IPS-NIHi11 (cell line): Measurements from ENCODE around the gene UBA5.
"Not testable (repeated sequence)": the region's sequence is repeated elsewhere in the genome, so short reads cannot be mapped to it uniquely, and the experiment has no call there.

Source experiments
- DNase-seq: peaks from one replicate; pipeline ENCODE4 v3.0.0; 2012; ENCODE audit warnings: mixed read lengths, low spot score

Gene UBA5

GRCh38 chr3:132660052-132660810 lies at the start of gene UBA5:
Gene UBA5 (plus strand): TSS chr3:132660329. CDS start chr3:132660538, 209 bp downstream.
- DNase-seq, result peak; percentile 75

- DNase-seq, result not testable (repeated sequence)
Measured at GRCh38 chr3:132615301-132615700, 44.8 kb upstream of the UBA5 start.

DNA sequence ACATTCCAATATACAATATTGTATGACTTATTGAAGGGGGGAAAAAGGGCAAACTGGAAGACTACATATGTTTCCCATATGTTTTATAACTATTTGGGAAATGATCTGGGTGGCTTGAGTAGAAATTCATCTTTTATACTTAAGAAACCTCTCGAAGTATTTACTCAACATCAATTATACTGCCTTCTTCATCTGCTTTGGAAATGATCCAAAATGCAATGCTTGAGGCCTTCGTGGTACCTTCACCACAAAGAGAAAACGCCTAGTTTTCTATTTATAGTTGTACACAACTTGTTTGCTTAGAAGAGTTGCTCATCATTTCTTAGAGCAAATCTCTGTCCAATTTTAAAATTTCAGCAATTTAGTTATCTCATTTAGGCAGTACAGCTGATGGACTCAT lies 44.2 kb upstream of the UBA5 start:
- DNase-seq, result no peak

DNA sequence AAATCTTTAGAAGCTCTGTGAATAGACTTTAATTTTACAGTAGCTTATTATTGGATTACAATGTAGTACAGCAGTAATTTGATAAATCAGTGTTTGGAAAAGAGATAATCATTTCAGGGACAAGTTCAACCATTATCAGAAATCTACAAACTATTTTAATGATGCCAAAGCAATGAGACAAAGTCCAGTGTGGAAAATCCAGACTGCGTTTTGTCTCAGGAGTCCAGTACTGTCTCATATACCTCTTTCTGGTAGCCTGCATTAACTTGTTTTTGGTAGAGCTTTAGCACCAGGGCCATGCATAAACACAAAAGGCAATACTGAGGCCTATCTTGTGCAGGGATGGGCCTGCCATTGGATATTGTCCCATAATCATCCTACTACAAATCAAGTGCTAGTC lies 43.3 kb upstream of the UBA5 start:
- DNase-seq, result no peak

DNA sequence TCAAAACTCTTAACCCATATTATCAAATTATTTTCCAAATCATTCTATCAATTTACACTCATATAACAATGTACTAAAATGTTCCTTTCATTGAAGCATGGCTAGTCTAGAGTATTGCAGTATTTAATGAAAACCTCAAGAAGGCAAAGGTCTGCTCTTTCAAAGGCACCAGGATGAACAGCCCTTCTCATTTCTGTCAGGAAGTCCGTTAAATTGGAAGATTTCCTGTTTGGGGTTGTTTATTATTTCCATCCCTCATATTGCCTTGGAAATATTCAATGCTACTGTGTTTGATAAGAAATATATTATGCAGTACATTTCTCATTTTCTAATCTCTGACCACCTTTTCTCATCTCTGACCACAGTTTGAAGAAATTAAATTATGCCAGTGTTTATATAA lies 38.0 kb upstream of the UBA5 start:
- no peak for DNase-seq

- no peak for DNase-seq
Measured at GRCh38 chr3:132622761-132623160, 37.4 kb upstream of the UBA5 start.

DNA sequence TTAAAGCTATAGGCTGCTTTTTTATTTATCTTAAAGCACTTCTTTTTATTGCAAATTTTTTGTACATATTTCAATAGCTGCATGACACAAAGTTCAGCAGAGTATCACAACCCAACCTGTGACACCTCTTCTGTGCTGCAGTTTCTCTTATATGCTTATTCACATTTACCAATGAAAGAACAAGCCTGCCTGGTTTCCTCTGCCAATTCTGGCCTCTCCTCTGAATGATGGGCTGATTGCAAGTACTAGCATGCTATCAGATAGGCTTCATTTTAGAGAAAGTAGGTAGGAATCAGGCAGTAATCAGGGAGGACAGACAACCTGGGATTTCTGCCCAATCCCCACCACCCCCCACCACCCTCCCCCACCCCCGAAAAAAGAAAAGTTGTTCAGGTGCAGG lies 36.5 kb upstream of the UBA5 start:
- no peak for DNase-seq

- no peak for DNase-seq
Measured at GRCh38 chr3:132624790-132625189, 35.3 kb upstream of the UBA5 start.

- DNase-seq, result no peak
Measured at GRCh38 chr3:132625613-132626012, 34.5 kb upstream of the UBA5 start.

GRCh38 chr3:132626955-132627354 lies 33.2 kb upstream of the UBA5 start:
- DNase-seq, result no peak

- no peak for DNase-seq
Measured at GRCh38 chr3:132628157-132628556, 32.0 kb upstream of the UBA5 start.

- no peak for DNase-seq
Measured at GRCh38 chr3:132629928-132630327, 30.2 kb upstream of the UBA5 start.

- DNase-seq, result no peak
Measured at GRCh38 chr3:132630612-132631011, 29.5 kb upstream of the UBA5 start.

DNA sequence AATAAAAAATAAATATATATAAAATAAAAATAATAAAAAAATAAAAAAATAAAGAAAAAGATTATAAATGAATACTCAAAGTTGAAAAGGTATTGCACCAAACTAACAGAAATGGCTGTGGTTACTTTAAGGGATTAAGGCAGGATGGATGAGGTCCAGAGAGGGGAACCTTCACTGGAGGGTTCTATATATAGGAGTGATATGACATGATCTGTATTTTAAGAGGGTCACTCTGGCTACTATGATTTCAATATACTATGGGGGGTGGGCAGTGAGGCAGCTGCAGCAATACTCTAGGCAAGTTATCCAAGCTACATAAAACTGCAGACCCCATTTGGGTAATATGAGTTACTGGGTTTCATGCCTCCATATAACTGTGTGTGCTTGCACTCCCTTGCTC lies 25.1 kb upstream of the UBA5 start:
- DNase-seq, result no peak

DNA sequence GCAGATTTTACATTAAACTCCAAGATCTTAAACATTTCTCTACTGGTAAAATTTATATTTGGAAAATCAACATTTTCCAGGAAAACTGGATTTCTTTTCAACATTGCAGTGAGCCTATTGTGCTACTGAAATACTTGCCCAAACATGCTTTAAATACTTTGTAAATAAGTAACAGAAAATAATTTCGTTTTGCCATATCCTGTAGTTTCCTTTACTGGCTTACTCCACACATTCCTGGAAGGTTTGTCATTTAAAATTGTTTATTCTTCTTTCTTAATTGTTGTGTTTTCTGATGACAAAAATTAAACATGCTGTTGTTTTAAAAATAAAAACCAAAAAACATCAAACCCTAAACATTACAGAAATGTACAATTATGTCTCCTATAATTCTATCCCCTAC lies 22.5 kb upstream of the UBA5 start:
- DNase-seq, result no peak

DNA sequence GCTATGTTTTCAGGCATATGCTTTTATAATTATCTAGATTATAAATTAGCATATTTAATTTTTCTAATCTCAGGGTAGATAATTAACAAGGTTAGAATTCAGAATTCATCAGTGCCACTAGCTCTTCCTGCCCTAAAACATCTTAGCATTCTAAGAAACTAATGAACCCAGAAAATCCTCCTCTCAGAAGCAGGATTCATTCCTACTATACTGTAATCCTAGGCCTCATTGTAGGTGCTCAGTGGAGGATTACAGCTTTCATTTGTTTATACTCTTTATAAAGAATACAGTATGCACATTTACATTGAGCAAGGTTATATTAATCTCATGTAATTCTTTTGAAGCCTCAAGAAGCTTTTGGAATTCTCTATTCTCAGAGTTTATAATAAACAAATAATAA lies 21.4 kb upstream of the UBA5 start:
- DNase-seq, result no peak

DNA sequence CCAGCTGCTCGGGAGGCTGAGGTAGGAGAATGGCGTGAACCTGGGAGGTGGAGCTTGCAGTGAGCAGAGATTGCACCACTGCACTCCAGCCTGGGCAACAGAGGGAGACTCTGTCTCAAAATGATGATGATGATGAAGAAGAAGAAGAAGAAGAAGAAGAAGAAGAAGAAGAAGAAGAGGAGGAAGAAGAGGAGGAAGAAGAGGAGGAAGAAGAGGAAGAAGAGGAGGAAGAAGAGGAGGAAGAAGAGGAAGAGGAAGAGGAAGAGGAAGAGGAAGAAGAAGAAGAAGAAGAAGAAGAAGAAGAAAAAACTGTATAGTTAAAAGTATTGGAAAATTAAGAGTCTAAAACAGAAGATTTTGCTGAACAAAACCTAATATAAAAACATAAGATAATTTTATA lies 18.7 kb upstream of the UBA5 start:
- DNase-seq, result not testable (repeated sequence)

GRCh38 chr3:132641837-132642538 lies 18.1 kb upstream of the UBA5 start:
- DNase-seq, result peak; percentile 57

DNA sequence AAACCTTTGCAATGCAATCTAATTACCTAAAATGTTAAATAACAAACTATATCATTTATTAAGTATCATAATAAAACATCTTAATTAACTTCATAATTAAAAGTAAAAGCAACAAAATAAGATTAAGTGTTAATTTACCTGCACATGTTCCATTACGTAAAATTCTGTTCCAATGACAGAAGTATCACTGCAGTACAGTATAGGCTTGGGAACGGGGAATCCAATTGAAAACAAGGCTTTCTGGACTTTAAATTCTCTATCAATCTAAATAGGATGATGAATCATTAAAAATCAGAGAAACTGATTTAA lies 17.6 kb upstream of the UBA5 start:
- DNase-seq, result no peak

- no peak for DNase-seq
Measured at GRCh38 chr3:132643366-132643765, 16.8 kb upstream of the UBA5 start.

- DNase-seq, result no peak
Measured at GRCh38 chr3:132645058-132645457, 15.1 kb upstream of the UBA5 start.

GRCh38 chr3:132650153-132650552 lies 10.0 kb upstream of the UBA5 start:
- DNase-seq, result no peak

GRCh38 chr3:132652640-132653270 lies 7.4 kb upstream of the UBA5 start:
- DNase-seq, result no peak
